SU-DHL-6 (cell line): ENCODE data around the gene SFT2D2.

Experiments
- CTCF ChIP-seq: fragments of 200-600 bp; sonication (generic); IDR thresholded peaks from one replicate; pipeline ENCODE4 v1.5.1; 2017; ENCODE audit warnings: antibody characterized with exemption, mild to moderate bottlenecking, low read length, moderate library complexity; ENCODE audit not compliant: insufficient read depth, poor library complexity, severe bottlenecking
- EZH2phosphoT487 ChIP-seq: fragments of 200-600 bp; sonication (generic), shearing (Covaris generic); conservative IDR thresholded peaks from 2 replicates; pipeline ENCODE4 v1.6.1; 2018; ENCODE audit warnings: mild to moderate bottlenecking, antibody characterized with exemption, low read length, moderate library complexity, mixed read lengths

GRCh38 chr1:168281603-168282325 lies 56.0 kb downstream of the SFT2D2 start:
- no peak for TF ChIP-seq CTCF
- TF ChIP-seq EZH2phosphoT487 = no peak
